Pancreas (tissue), 10 donors: ENCODE measurements around the gene BRSK1. TPM values are rescaled to one million over a fixed set of nuclear protein-coding genes. Genes with fewer than 3 reads are reported as not detected.

ENCODE experiments used
- ATAC-seq, 4 donors: fragments of 200-7000 bp; cut with Tn5 transposase; one replicate each; pipeline versions ENCODE4 v1.8.0 to v1.9.1; 2020; ENCODE audit warnings: mild to moderate bottlenecking in 4 of 4, moderate library complexity in 4 of 4
- DNase-seq, 6 donors: peaks; one replicate each; pipeline ENCODE4 v3.0.0-alpha.2; 2020
- FAIRE-seq: peaks from 2 replicates; lab custom pipeline; 2012; peaks lifted over from hg19 to GRCh38; lab: Jason Lieb, UNC
- H3K27ac ChIP-seq, 4 donors: fragments of 200-600 bp; sonication (generic); 1 replicate in 3 of 4; 2 replicates in 1 of 4; pipeline versions ENCODE4 v1.5.0 to v1.8.0; 2020
- H3K27me3 ChIP-seq, 4 donors: fragments of 200-600 bp; one replicate each; pipeline ENCODE4 v1.8.0; 2021
- H3K36me3 ChIP-seq, 3 donors: fragments of 200-600 bp; sonication (generic) in 1 of 3; one replicate each; pipeline versions ENCODE4 v1.5.0 to v1.8.0; 2020 to 2021
- H3K4me1 ChIP-seq, 3 donors: fragments of 200-600 bp; one replicate each; pipeline ENCODE4 v1.8.0; 2021
- H3K4me3 ChIP-seq, 4 donors: fragments of 200-600 bp; sonication (generic) in 2 of 4; one replicate each; pipeline versions ENCODE4 v1.5.0 to v1.8.0; 2020 to 2021
- H3K9me3 ChIP-seq, 4 donors: fragments of 200-600 bp; one replicate each; pipeline ENCODE4 v1.8.0; 2021
- WGBS, 2 donors: extraction: QIAGEN DNeasy Blood & Tissue Kit; methylation state at CpG; one replicate each; pipeline ENCODE4 v1.1.7; 2013; 5-methylcytosine and 5-hydroxymethylcytosine counted together
- intact Hi-C, 3 donors: fragments of 100-400 bp; cut with DNase I; formaldehyde crosslinking; loops; one replicate each; pipeline versions ENCODE4 v1.11.1 to v1.14.2; 2022
- polyA plus RNA-seq, 2 donors: library from polyadenylated mRNA; stranded (reverse); fragments of 200-250 nt; gene quantifications; one replicate each; pipeline ENCODE4 v1.2.3, GENCODE V29; 2013
- total RNA-seq, 6 donors: library from RNA; stranded (reverse); fragmentation: NEBNext Ultra II Directional in 4 of 6; extraction: Animal tissue kit (Norgen Biotek cat#: 25700) in 4 of 6; gene quantifications; one replicate each; pipeline versions ENCODE4 v1.2.1 to v1.2.4, GENCODE V29; 2021 to 2023
- TF ChIP-seq, protein P1 (sequence below), 4 donors: fragments of 200-600 bp; sonication (generic) in 3 of 4; IDR thresholded peaks; one replicate each; pipeline versions ENCODE4 v1.5.0 to v1.8.0; 2021; ENCODE audit warnings: antibody characterized with exemption in 4 of 4
- donor health status: healthy with polysubstance abuse.
- donor health status: DM: no; HTN: no; CAD: no; lungs with moderate emphysema.
- donor health status: DM: no; HTN: no; CAD: no.
- donor health status: control.
- donor health status: control.
- donor health status: Bipolar disorder and iron deficiency.
- donor health status: DM: yes; HTN: yes; CAD: no.
- donor health status: DM: no; HTN: no; CAD: no.
- donor health status: DM: no; HTN: no; CAD: no.
- donor health status: DM: yes; HTN: yes; CAD: no.

BRSK1 gene
- total and polyA plus RNA-seq, 8 donors, result 0.46 to 9.2 (median 2.0) TPM

DNA sequence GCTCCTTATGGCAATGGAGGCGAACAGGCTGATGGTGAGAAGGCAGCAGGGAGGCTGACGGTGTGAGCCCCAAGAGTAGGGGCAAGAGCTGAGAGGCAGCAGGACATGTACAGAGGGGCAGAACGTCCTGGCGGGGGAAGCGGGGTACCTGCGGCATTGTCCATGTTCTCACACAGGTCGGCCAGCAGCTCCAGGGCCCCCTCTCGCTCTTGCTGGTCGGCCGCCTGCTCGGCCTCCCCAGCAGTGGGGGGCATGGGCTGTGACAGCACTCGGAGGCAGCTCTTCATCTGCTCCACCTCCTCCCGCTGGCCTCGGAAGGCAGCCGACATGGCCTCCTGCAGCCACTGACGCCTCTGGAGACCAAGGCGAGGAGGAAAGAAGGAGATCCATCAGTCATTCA lies 6.3 kb upstream of the BRSK1 start:
- no peak overlapping the region for H3K4me3 ChIP-seq
- peaks cover 0 to 11% (median 0%) of the 10 kb centered on the region in 3 donors for H3K36me3 ChIP-seq
- H3K27ac ChIP-seq, result no peak overlapping the region
- intact Hi-C loops, result no loop called here
- TF ChIP-seq, protein P1, sequence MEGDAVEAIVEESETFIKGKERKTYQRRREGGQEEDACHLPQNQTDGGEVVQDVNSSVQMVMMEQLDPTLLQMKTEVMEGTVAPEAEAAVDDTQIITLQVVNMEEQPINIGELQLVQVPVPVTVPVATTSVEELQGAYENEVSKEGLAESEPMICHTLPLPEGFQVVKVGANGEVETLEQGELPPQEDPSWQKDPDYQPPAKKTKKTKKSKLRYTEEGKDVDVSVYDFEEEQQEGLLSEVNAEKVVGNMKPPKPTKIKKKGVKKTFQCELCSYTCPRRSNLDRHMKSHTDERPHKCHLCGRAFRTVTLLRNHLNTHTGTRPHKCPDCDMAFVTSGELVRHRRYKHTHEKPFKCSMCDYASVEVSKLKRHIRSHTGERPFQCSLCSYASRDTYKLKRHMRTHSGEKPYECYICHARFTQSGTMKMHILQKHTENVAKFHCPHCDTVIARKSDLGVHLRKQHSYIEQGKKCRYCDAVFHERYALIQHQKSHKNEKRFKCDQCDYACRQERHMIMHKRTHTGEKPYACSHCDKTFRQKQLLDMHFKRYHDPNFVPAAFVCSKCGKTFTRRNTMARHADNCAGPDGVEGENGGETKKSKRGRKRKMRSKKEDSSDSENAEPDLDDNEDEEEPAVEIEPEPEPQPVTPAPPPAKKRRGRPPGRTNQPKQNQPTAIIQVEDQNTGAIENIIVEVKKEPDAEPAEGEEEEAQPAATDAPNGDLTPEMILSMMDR (IDR thresholded peaks at IDR 0.05), result no peak
- no peak for DNase-seq
- ATAC-seq, result no peak
- H3K27me3 ChIP-seq, result no peaks in the 10 kb centered on the region
- H3K4me1 ChIP-seq, result peaks cover 5 to 8% (median 7%) of the 10 kb centered on the region in 3 donors
- 87% methylated on average over 14 to 17 of the region's 17 CpGs for WGBS, 2 donors
- no peak for FAIRE-seq
- H3K9me3 ChIP-seq, result no peaks in the 10 kb centered on the region

DNA sequence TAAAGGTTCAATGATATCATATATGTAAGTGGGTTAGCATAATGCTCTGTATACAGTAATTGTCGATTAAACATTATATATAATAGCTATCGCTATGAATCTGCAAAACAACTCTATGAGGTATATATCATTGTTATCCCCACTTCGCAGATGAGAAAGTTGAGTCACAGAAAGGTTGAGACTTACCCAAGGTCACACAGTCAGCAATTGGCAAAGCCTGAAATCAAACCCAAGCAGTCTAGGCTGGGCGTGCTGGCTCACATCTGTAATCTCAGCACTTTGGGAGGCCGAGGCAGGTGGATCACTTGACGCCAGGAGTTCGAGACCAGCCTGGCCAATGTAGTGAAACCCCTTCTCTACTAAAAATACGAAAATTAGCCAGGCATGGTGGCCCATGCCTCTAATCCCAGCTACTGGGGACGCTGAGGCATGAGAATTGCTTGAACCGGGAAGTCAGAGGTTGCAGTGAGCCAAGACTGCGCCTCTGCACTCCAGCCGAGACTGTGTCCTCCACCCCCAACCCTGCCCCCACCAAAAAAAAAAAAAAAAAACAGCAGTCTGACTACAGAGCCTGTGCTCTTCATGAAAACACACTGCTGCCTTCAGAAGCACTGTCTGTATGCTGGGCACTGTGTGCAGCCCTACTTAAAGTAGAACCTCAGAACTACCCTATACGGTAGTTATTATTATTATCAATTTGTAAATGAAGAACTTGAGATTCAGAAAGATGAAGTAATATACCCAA lies 5.2 kb upstream of the BRSK1 start:
- FAIRE-seq, result no peak

DNA sequence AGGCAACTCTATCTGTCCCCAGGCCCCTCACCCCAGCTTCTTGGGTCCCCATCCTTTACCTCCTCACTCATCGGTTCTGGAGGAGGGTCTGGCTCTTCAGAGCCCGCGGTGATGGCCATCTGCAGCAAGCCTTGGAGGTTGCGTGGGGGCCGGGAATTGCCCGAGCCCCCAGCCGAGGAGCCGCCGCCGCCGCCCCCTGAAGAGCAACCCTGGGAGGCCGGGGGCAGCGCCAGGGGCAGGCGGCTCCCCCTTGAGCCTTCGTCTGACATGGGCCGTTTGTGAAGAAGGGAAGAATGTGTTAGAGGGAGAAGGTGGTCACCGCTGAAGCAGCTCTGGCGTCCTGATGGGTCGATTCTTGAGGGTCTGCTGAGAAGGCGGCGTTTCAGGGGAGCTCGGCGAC lies 4.5 kb upstream of the BRSK1 start:
- intact Hi-C loops, result no loop called here
- no peaks in the 10 kb centered on the region for H3K27me3 ChIP-seq
- ATAC-seq (no peak), DNase-seq (no peak), FAIRE-seq (no peak)
- H3K4me3 ChIP-seq, result peak overlapping the region; percentile 51 to 84 (median 60)
- H3K27ac ChIP-seq, result peak overlapping the region in 2 of 4 donors; percentile 58 to 74
- no peaks in the 10 kb centered on the region for H3K9me3 ChIP-seq
- TF ChIP-seq, protein P1 (IDR thresholded peaks at IDR 0.05), result no peak
- 1 to 2% methylated on average over 23 of the region's 23 CpGs for WGBS, 2 donors
- peaks cover 0 to 11% (median 0%) of the 10 kb centered on the region in 3 donors for H3K36me3 ChIP-seq
- peaks cover 5 to 8% (median 7%) of the 10 kb centered on the region in 3 donors for H3K4me1 ChIP-seq

More for the DNA sequence above, 5.2 kb upstream of the BRSK1 start:
- no peak for DNase-seq
- intact Hi-C loops, result no loop called here
- TF ChIP-seq, protein P1 (IDR thresholded peaks at IDR 0.05), result no peak
- no peaks in the 10 kb centered on the region for H3K27me3 ChIP-seq
- no peaks in the 10 kb centered on the region for H3K9me3 ChIP-seq
- WGBS, 2 donors, result 84 to 86% methylated on average over 13 of the region's 13 CpGs
- H3K27ac ChIP-seq, result no peak overlapping the region
- peaks cover 0 to 11% (median 0%) of the 10 kb centered on the region in 3 donors for H3K36me3 ChIP-seq
- H3K4me3 ChIP-seq, result peak overlapping the region in 1 of 4 donors; percentile 59
- no peak for ATAC-seq
- H3K4me1 ChIP-seq, result peaks cover 5 to 8% (median 7%) of the 10 kb centered on the region in 3 donors

DNA sequence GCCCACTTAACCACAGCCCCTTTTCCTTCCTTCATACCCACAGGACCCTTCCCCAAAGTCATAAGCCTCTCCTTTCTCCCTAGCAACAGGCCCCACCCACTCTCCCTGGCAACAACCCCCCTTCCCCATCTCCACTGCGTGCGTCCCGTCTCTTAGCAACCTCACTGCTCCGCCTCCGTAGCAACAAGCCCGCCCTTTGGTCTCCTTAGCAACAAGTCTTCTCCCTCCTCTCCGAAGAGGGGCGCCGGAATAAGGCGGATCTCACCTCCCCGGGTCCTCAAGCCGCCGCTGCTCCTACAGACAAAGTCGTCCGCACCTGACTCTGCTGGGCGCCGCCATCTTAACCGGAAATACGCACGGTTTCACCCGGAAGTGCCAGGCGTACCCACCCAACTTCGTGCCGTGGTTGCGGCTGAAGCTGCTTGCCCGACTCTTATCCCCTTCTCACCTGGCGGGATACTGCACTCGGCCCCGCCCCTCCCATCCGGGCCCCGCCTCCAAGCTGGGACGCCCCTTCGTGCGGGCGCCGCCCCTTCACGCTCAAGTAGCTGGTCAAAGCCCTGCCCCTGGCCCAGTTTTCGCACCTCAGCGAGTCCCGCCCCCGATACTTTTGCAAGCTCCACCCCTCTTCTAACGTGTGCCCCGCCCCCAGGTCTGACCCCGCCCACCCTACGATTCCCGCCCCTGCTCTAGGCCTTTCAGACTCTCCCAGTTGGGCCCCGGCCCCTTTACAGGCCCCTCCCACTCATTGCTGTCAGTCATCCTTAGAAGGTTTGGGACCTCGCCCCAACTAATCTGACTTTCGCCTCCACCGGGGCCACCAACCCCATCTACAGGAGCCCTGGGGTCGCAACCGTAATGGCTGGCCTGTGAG lies 3.8 kb upstream of the BRSK1 start, which contains the start of gene HSPBP1:
HSPBP1 (minus strand) TSS at position 341 of the 874 bp plus-strand sequence. CDS start 502 bp downstream, outside the sequence.
- intact Hi-C loops, result no loop called here
- 4% methylated on average over 52 of the region's 52 CpGs for WGBS, 2 donors
- Histone ChIP-seq H3K4me3 (peak within 1 kb of the TSS; percentile 51 to 84 (median 60)), H3K4me1 (peaks cover 5 to 8% (median 7%) of the 10 kb centered on the region in 3 donors), H3K36me3 (peaks cover 0 to 11% (median 0%) of the 10 kb centered on the region in 3 donors), H3K27me3 (no peaks in the 10 kb centered on the region), H3K9me3 (no peaks in the 10 kb centered on the region), H3K27ac (peak within 1 kb of the TSS; percentile 58 to 74 (median 68))
- DNase-seq, result peak; percentile 94 to 99 (median 96)
- FAIRE-seq, result no peak
- TF ChIP-seq, protein P1 (IDR thresholded peaks at IDR 0.05), result no peak
- peak; percentile 93 to 96 (median 94) for ATAC-seq
